NOMO-1 treated with DMSO at 0.1 percent for 48 hours (cell line): Measurements from ENCODE around the gene CMC1.

Source experiments
- DNase-seq: peaks from one replicate; lab custom pipeline; 2025; ENCODE audit not compliant: unreplicated experiment; lab: John Stamatoyannopoulos, UW

The CMC1 gene

DNA sequence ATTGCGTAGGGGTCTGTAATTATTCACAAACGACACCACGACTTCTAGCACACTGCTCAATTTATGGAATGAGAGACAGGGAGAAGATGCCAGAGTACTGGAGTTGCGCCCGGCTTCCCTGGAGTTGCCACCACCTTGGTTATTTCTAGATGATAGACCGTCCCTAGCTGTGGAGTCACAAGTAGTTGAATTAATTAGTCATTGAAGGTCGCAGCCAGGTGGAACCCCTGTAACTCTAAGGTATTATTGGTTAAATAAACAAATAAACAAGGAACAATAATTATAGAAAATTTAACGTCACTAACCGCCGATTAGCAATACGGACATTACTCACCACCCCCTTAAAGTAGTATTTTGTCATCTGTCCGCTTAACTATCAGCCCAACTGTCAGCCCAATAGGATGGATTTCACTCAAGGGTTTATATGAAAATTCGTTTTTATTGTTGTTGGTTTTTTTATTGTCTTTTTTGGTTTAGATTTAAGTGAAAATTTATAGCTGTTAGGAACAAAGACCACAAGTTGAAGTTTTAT, 108.1 kb downstream of the CMC1 start:
- peak; percentile 31 for DNase-seq
